ENCODE data around the gene MTA1. TPM values are rescaled to one million over a fixed set of nuclear protein-coding genes. Genes with fewer than 3 reads are reported as not detected.
A peak's percentile ranks its signal among the peaks of the same experiment; 100 is the strongest.

MTA1 gene
- total RNA-seq, 1 donor from 2014 or later: 111 TPM

DNA sequence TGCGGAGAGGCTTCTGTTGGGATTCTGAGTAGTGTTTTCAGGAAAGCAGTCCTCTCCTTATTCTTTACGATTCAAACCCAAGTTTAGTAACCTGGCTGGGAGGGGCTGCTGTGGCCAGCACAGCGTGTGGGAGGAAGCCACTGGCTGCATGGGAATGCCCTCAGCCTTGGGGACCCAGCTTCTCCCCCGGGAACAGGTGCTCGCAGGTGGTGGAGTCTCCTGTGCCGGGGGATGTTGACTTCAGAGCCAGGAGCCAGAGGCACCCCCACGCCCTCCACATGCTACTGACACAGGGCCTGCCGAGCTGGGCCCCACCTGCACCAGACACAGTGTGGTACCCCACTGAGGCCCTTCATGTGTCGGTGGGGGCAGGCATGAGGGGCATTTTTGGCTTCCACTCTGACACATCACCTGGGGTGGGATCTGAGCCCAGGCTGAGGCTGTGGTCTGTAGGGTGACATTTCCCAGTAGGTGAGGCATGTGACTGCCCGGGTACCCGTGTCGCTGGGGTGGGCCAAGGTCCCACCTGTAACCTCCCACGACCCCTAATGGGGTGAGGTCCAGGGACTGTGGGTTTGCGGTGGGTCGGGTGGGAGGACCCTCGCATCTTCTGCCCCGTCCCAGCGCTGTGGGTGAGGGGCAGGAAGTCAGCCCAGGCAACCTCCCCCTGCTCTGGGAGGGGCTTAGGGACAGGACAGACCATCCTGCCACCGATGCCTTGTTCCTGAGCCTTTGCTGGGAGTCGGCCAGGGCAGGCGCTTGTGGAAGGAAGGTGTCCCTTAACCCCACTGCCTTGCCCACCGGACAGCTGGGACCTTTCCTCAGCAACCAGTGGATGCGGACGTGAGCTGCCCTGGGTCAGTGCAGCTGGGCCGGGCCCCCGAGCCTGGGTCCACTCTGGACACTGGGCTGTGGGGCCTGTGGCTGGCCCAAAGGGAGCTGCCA lies 26.5 kb downstream of the MTA1 start:
- no peak for DNase-seq (ENCODE audit: low spot score)

- no peak for DNase-seq (ENCODE audit: low spot score)
Measured at GRCh38 chr14:105446971-105447370, 27.3 kb downstream of the MTA1 start.

- no peak for DNase-seq (ENCODE audit: low spot score)
Measured at GRCh38 chr14:105447651-105448640, 28.3 kb downstream of the MTA1 start.

DNA sequence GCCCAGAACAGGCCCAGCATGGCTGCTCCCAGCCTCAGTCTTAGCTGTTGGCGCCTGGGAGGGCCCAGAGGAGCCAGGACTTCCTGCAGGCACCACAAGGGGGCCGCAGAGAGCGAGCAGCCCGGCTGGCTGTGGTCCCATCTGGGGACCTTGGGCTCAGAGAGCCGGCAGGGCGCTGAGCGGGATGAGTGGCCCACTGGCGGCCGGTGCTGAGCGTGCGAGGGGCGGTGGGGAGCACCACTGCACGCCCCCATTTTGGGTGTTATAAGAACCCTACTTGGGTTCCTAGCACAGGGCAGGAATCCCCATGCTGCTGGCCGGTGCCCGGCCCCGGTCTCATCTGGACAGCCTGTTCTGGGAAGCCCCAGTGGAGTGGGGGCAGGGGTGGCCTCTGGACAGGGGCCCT lies 29.1 kb downstream of the MTA1 start:
- peak; percentile 63 for DNase-seq (ENCODE audit: low spot score)

- DNase-seq (ENCODE audit: low spot score): no peak
Measured at GRCh38 chr14:105449276-105450122, 29.9 kb downstream of the MTA1 start.

DNA sequence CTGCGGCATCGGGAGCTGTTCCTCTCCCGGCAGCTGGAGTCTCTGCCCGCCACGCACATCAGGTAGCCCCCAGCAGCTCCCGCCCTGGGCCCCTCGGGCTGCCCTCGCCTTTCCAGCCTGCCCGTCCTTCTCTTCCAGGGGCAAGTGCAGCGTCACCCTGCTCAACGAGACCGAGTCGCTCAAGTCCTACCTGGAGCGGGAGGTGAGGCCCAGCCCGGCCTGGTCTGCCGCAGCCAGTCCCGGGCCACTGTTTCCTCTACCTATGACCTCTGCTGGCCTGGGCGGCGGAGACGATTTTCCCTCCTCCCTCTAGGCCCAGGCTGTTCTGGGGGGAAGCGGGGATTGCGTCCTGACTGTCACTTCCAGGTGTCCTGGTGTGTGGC lies 30.5 kb downstream of the MTA1 start:
- no peak for DNase-seq (ENCODE audit: low spot score)

DNA sequence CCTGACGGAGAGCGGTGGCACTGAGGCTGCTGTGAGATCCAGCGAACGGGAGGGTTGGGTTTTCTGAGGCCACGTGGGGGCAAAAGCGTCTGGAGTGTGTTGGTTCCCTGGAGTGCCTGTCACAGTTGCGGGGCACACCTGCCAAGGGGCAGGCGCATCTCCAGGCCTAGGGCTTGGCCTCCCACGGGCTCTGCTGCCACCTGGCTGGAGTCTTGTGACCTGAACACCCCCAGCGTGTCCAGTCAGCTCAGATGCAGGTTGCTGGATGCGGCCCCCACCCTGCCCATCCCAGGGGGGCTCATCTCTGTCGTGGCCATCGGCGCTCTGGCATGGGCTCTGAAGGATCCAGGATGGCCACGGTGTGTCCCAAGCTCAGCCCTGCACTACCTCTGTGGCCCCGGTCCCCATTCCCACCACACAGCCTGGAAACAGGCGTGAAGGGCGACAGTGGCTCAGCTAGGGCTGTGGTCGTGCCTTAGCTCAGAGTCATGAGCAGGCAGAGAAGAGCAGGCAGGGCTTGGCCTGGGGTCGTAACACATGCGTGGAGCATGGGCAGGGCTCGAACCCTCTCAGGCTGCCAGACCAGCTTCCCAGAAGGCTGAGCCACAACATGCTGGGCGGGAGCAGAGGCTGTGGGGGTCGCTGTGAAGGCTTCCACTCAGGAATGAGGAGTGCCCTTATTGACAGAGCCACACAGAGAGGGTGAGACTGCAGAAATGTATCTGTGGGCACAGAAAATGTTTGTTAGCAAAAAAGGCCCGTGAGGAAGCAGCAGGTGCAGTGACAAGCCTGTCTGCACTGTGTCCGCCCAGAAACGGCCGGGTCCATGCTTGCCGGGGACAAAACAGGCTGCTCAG lies 31.5 kb downstream of the MTA1 start:
- no peak for DNase-seq (ENCODE audit: low spot score)

DNA sequence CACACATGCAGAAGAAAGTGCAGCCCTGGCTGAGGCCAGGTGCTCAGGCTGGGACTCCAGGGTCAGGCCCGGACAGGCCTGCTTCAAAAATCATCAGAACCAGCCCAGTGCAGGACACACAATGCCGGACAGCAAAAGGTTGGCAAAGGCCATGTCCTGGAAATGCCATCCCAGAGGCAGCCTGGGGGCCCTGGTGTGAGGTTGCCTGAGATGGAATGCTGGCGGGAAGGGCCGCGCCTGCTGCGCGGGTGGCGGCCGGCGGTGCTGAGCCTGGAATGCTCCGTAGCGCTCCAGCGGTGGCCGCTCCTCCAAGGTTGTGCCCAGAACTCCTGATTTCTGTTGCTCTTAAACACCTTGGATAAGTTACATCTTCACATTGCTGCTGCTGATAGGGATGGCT lies 33.3 kb downstream of the MTA1 start:
- DNase-seq (ENCODE audit: low spot score): no peak

DNA sequence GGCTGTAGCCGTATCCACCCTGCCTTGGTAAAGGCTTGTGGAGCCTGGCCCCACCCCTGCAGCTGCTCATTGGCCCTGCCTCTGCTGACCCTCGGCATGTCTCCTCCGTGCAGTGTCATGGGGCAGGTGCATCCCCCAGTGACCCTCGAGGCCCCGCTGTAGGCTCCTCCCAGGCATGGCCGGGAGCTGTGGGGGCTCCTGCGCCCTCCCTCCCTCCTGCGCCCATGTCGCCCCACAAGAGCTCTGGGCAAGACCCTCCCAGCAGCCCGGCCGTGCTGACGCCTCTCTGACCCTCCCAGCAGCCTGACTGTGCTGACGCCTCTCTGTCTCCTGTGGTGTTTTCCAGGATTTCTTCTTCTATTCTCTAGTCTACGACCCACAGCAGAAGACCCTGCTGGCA lies 34.2 kb downstream of the MTA1 start:
- DNase-seq (ENCODE audit: low spot score): no peak

DNA sequence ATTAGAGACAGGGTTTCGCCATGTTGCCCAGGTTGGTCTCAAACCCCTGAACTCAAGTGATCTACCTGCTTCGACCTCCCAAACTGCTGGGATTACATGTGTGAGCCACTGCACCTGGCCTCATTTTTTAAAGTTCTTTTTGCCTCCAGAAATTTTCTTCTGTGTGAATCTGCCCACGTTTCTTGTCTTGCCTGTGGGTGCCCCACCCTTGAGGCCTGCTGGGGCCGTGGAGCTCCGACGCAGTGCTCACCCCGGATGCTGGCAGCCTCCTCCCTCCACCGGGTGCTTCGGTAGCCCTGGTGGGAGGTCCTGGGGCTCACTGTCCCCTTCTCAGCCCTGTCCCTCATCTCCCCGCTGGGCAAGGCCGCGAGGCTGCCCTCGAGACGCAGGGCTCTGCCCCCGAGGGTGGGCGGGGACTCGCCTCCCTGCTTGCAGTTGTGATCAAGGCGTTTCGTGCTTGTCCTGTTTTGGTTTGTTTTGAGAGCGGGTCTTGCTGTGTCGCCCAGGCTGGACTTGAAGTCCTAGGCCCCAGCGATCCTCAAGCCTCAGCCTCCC lies 35.5 kb downstream of the MTA1 start:
- DNase-seq (ENCODE audit: low spot score): no peak

- no peak for DNase-seq (ENCODE audit: low spot score)
Measured at GRCh38 chr14:105455766-105456660, 36.4 kb downstream of the MTA1 start.

DNA sequence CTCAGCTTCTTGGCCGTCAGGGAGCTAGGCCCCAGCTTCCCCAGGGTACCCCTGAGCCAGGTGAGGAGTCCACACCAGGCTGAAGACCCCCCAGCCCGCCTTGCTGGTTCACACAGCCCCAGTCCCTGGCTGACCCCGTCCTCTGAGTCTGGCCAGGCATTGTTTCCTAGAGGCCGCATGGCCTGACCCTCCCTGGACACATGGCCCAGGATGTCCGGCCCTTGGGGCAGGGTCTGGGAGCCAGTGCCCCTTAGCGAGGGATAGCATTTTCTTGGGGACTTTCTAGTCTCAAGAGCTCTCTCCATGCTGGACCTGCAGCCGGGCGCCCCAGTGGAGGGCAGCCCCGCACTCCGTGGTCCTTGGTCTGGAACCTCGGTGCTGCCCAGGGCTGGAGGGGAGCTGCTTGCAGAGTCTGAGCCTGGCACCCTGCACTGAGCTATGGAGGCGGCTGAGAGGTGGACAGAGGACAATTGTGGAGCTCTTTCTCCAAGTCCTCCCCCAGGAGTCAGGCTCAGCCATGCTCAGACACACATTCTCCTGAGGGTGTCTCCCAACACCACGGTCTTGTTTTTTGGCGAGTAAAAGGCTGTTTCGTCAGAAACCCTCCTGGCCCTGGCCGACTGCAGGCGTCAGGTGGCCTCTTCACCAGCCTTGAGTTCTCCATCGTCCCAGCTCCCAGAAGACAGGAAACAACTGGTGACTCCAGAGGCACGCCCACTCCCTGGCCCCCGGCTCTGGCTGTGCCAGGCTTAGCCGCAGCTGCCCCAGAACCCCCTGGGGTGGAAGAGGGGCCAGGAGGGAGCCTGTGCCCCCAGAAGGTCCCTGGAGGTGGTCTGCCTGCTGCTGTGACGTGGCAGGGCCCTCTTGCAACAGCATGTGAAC lies 37.4 kb downstream of the MTA1 start:
- no peak for DNase-seq (ENCODE audit: low spot score)

- no peak for DNase-seq (ENCODE audit: low spot score)
Measured at GRCh38 chr14:105458010-105458409, 38.4 kb downstream of the MTA1 start.

DNA sequence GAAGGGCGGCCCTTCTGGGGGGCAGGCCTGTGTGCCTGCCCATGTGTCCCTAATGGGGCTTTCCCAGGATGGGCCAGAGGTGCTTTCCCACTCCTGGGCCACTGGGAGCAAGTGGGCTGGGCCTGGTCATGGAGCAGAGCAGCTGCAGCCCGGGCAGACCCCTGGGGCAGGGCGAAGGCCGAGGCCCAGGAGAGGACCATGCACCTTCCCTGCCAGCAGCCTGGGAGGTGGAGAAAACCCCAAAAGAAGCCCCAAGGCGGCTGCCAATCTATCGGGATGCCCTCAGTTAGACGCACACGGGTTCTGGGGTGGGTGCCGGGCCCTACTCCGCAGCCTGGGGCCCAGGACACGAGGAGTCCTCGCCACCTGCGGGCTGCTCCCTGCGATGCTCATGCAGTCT lies 38.9 kb downstream of the MTA1 start:
- DNase-seq (ENCODE audit: low spot score): no peak

GRCh38 chr14:105460116-105460515 lies 40.5 kb downstream of the MTA1 start:
- DNase-seq (ENCODE audit: low spot score): no peak

GRCh38 chr14:105460616-105461015 lies 41.0 kb downstream of the MTA1 start:
- DNase-seq (ENCODE audit: low spot score): no peak

GRCh38 chr14:105461903-105462302 lies 42.3 kb downstream of the MTA1 start:
- no peak for DNase-seq (ENCODE audit: low spot score)

GRCh38 chr14:105464501-105464900 lies 44.9 kb downstream of the MTA1 start:
- no peak for DNase-seq (ENCODE audit: low spot score)
